Measurements from ENCODE around the gene NPC1. TPM values are rescaled to one million over a fixed set of nuclear protein-coding genes. Genes with fewer than 3 reads are reported as not detected.

NPC1 gene
- total RNA-seq, 1 donor from 2014 or later = 42.4 TPM

DNA sequence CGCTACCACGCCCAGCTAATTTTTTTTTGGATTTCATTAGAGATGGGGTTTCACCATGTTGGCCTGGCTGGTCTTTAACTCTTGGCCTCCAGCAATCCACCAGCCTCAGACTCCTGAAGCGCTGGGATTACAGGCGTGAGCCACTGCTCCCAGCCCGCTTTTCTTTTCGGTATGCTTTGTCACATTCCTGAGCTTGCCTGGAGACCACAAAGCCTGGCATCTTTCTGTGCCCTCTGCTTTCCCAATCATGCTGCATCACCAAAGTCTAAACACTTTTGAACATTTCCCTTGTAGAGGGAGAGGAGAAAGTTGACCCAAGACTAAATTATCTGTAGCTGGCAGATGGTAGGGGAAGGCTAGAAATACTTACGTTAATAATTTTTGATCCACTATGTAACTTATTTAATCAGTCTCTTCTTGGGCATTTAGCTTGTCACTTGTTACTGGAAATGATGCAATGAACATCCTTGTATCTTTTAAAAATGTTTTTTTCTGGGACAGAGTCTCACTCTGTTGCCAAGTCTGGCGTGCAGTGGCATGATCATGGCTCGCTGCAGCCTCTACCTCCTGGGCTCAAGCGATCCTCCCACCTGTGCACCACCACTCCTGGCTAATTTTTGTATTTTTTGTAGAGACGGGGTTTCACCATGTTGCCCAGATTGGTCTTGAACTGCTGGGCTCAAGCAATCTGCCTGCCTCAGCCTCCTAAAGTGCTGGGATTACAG, 2.7 kb upstream of the NPC1 start:
- H3K9ac ChIP-seq (ENCODE audit: low read length) = no peak overlapping the region
- H3K4me1 Mint-ChIP-seq (ENCODE audit: low read depth, unreplicated experiment) = peaks cover 10% of the 10 kb centered on the region
- no peak overlapping the region for H3K4me3 Mint-ChIP-seq (ENCODE audit: unreplicated experiment)

DNA sequence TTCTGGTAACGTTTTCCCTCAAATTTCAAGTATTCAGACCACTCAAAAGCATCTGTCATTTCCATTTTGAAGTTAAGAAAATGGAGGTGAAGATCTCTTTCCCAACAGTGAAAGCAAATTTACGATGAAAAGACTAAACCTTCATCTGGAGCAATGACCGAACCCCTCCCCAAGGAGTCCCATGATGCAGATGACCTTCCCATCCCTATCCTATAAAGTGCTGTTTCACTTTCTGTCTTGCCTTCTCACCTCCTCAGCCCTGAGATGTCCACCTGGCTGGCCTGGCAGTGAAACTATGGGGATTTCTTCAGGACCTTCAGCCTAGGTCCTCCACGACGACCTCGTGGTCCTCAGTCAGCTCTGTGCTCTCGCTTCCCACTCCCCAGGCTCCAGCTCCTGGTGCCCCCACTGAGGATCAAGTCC, 925 bp upstream of the NPC1 start:
- TF ChIP-seq EZH2 (IDR thresholded peaks at IDR 0.05; ENCODE audit: insufficient read depth, low read length) = no peak
- TF ChIP-seq, protein P1, sequence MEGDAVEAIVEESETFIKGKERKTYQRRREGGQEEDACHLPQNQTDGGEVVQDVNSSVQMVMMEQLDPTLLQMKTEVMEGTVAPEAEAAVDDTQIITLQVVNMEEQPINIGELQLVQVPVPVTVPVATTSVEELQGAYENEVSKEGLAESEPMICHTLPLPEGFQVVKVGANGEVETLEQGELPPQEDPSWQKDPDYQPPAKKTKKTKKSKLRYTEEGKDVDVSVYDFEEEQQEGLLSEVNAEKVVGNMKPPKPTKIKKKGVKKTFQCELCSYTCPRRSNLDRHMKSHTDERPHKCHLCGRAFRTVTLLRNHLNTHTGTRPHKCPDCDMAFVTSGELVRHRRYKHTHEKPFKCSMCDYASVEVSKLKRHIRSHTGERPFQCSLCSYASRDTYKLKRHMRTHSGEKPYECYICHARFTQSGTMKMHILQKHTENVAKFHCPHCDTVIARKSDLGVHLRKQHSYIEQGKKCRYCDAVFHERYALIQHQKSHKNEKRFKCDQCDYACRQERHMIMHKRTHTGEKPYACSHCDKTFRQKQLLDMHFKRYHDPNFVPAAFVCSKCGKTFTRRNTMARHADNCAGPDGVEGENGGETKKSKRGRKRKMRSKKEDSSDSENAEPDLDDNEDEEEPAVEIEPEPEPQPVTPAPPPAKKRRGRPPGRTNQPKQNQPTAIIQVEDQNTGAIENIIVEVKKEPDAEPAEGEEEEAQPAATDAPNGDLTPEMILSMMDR (IDR thresholded peaks at IDR 0.05; ENCODE audit: insufficient read depth, low read depth, low read length) = no peak
- H3K4me1 ChIP-seq (ENCODE audit: insufficient read depth, low read length) = peaks cover 14% of the 10 kb centered on the region
- no peaks in the 10 kb centered on the region for H3K36me3 Mint-ChIP-seq (ENCODE audit: low read depth, unreplicated experiment)

More for the DNA sequence above, 2.7 kb upstream of the NPC1 start:
- Histone ChIP-seq H3K27me3 (ENCODE audit: insufficient read depth, low read length) (no peaks in the 10 kb centered on the region), H3K36me3 (ENCODE audit: insufficient read depth, low read length) (no peaks in the 10 kb centered on the region), H2AFZ (ENCODE audit: low read depth, low read length) (no peak overlapping the region), H3K4me1 (ENCODE audit: insufficient read depth, low read length) (peaks cover 19% of the 10 kb centered on the region), H3K4me2 (ENCODE audit: low read length) (no peak overlapping the region), H3K79me2 (ENCODE audit: insufficient read depth, low read length) (peaks cover 19% of the 10 kb centered on the region), H3K4me3 (ENCODE audit: insufficient read depth, low read depth, low read length) (no peak overlapping the region), H3K9me3 (ENCODE audit: insufficient read depth, low read depth, low read length) (no peaks in the 10 kb centered on the region), H4K20me1 (ENCODE audit: insufficient read depth, low read length) (peaks cover 7% of the 10 kb centered on the region), H3K27ac (ENCODE audit: low read depth, low read length) (no peak overlapping the region)
- DNase-seq (ENCODE audit: low read depth) (peak; percentile 37), FAIRE-seq (no peak)
- H3K27me3 Mint-ChIP-seq (ENCODE audit: low read depth, unreplicated experiment) = peaks cover 3% of the 10 kb centered on the region
- peak overlapping the region; percentile 69 for H3K27ac Mint-ChIP-seq (ENCODE audit: unreplicated experiment)
- no peaks in the 10 kb centered on the region for H3K36me3 Mint-ChIP-seq (ENCODE audit: low read depth, unreplicated experiment)
- H3K9me3 Mint-ChIP-seq (ENCODE audit: unreplicated experiment) = no peaks in the 10 kb centered on the region
- TF ChIP-seq EZH2 (IDR thresholded peaks at IDR 0.05; ENCODE audit: insufficient read depth, low read length) = no peak

DNA sequence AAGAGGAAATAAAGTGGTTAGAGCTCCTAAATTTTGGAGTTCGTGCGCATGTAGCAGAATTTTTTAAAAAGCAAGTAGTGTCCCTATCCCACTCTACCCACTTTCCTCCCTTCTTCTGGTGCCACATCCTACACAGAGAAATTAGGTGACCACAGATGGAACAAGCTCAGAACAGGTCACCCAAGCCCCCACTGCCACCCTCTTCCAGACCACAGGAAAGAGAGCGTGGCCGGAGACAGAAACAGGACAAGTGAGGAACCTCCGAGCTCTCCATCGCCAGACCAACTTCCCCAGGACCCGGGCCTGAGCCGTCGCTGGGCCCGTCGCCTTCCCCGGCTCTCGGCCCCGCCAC, 433 bp downstream of the NPC1 start:
- Histone ChIP-seq H3K4me2 (ENCODE audit: low read length) (peak overlapping the region; percentile 97), H4K20me1 (ENCODE audit: insufficient read depth, low read length) (peaks cover 38% of the 10 kb centered on the region), H3K27ac (ENCODE audit: low read depth, low read length) (peak overlapping the region; percentile 98), H3K27me3 (ENCODE audit: insufficient read depth, low read length) (no peaks in the 10 kb centered on the region), H3K9ac (ENCODE audit: low read length) (peak overlapping the region; percentile 98), H3K36me3 (ENCODE audit: insufficient read depth, low read length) (no peaks in the 10 kb centered on the region), H3K4me1 (ENCODE audit: insufficient read depth, low read length) (peaks cover 21% of the 10 kb centered on the region), H3K4me3 (ENCODE audit: insufficient read depth, low read depth, low read length) (peak overlapping the region; percentile 92), H3K79me2 (ENCODE audit: insufficient read depth, low read length) (peaks cover 39% of the 10 kb centered on the region), H3K9me3 (ENCODE audit: insufficient read depth, low read depth, low read length) (no peaks in the 10 kb centered on the region), H2AFZ (ENCODE audit: low read depth, low read length) (peak overlapping the region; percentile 80)
- no peak for DNase-seq (ENCODE audit: low read depth)
- H3K27ac Mint-ChIP-seq (ENCODE audit: unreplicated experiment) = peak overlapping the region; percentile 96
- H3K36me3 Mint-ChIP-seq (ENCODE audit: low read depth, unreplicated experiment) = no peaks in the 10 kb centered on the region
- TF ChIP-seq EZH2 (IDR thresholded peaks at IDR 0.05; ENCODE audit: insufficient read depth, low read length) = no peak
- TF ChIP-seq, protein P1 (IDR thresholded peaks at IDR 0.05; ENCODE audit: insufficient read depth, low read depth, low read length) = no peak
- peaks cover 27% of the 10 kb centered on the region for H3K4me1 Mint-ChIP-seq (ENCODE audit: low read depth, unreplicated experiment)
- no peak for FAIRE-seq
- no peaks in the 10 kb centered on the region for H3K9me3 Mint-ChIP-seq (ENCODE audit: unreplicated experiment)
- H3K27me3 Mint-ChIP-seq (ENCODE audit: low read depth, unreplicated experiment) = peaks cover 3% of the 10 kb centered on the region
- H3K4me3 Mint-ChIP-seq (ENCODE audit: unreplicated experiment) = peak overlapping the region; percentile 97

More for the DNA sequence above, 925 bp upstream of the NPC1 start:
- peak overlapping the region; percentile 92 for H3K4me3 ChIP-seq (ENCODE audit: insufficient read depth, low read depth, low read length)
- H3K27me3 Mint-ChIP-seq (ENCODE audit: low read depth, unreplicated experiment) = peaks cover 3% of the 10 kb centered on the region
- peaks cover 25% of the 10 kb centered on the region for H4K20me1 ChIP-seq (ENCODE audit: insufficient read depth, low read length)
- H3K4me2 ChIP-seq (ENCODE audit: low read length) = peak overlapping the region; percentile 97
- peak overlapping the region; percentile 8 for H3K27ac Mint-ChIP-seq (ENCODE audit: unreplicated experiment)
- no peaks in the 10 kb centered on the region for H3K9me3 Mint-ChIP-seq (ENCODE audit: unreplicated experiment)
- no peaks in the 10 kb centered on the region for H3K27me3 ChIP-seq (ENCODE audit: insufficient read depth, low read length)
- peaks cover 16% of the 10 kb centered on the region for H3K4me1 Mint-ChIP-seq (ENCODE audit: low read depth, unreplicated experiment)
- peak overlapping the region; percentile 74 for H3K4me3 Mint-ChIP-seq (ENCODE audit: unreplicated experiment)
- no peaks in the 10 kb centered on the region for H3K36me3 ChIP-seq (ENCODE audit: insufficient read depth, low read length)
- DNase-seq (ENCODE audit: low read depth) (no peak), FAIRE-seq (no peak)
- H2AFZ ChIP-seq (ENCODE audit: low read depth, low read length) = peak overlapping the region; percentile 37
- H3K79me2 ChIP-seq (ENCODE audit: insufficient read depth, low read length) = peaks cover 37% of the 10 kb centered on the region
- peak overlapping the region; percentile 98 for H3K9ac ChIP-seq (ENCODE audit: low read length)
- H3K27ac ChIP-seq (ENCODE audit: low read depth, low read length) = no peak overlapping the region
- H3K9me3 ChIP-seq (ENCODE audit: insufficient read depth, low read depth, low read length) = no peaks in the 10 kb centered on the region

Measured in astrocyte (in vitro differentiated cells and primary cell).